Fibroblast of villous mesenchyme (primary cell): ENCODE measurements around the gene SLC17A2. TPM values are rescaled to one million over a fixed set of nuclear protein-coding genes. Genes with fewer than 3 reads are reported as not detected.

ENCODE experiments used
- DNase-seq: peaks from one replicate; pipeline ENCODE4 v3.0.0-alpha.2; 2010; ENCODE audit warnings: low read depth
- H3K4me3 ChIP-seq: 2 replicates; pipeline ENCODE4 v1.5.1; 2011; ENCODE audit warnings: low read depth, mild to moderate bottlenecking, low read length
- total RNA-seq: library from RNA; depleted of rRNA; stranded (reverse); fragments of >200 nt; gene quantifications from 2 replicates; pipeline ENCODE4 v1.2.3, GENCODE V29; 2012
- TF ChIP-seq, protein P1 (sequence below): IDR thresholded peaks from 2 replicates; pipeline ENCODE4 v1.5.1; 2012; ENCODE audit warnings: low read depth, mild to moderate bottlenecking, low read length; ENCODE audit not compliant: insufficient read depth

Gene SLC17A2
- total RNA-seq, 1 donor: not detected

DNA sequence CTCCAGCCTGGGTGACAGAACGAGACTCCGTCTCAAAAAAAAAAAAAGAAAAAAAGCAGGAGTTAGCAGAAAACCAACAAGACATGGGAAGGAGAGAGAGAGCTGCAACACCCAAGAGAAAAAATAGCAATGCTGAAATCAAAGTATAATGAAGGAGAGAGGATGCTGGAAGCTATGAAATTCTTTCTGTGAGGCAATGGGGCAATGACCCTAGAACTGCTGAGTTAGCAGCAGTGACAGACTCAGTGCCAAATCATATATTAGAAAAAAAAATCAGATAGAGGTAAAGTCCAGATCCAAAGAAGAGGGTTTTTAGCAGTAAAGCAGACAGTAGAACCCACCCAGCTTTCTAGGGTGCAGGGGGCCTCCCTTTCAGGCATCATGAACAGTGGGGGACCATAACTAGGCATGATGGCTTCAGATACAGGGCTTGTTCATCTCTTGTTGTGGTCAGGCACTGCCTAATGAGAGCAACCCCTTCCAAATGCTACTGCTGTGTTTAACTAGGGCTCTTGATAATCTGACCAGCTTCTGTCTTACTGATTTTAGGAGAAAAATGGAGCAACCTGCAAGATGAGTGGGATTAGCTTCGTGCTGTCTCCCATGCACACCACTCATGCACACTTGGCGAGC lies 26.9 kb downstream of the SLC17A2 start:
- TF ChIP-seq, protein P1, sequence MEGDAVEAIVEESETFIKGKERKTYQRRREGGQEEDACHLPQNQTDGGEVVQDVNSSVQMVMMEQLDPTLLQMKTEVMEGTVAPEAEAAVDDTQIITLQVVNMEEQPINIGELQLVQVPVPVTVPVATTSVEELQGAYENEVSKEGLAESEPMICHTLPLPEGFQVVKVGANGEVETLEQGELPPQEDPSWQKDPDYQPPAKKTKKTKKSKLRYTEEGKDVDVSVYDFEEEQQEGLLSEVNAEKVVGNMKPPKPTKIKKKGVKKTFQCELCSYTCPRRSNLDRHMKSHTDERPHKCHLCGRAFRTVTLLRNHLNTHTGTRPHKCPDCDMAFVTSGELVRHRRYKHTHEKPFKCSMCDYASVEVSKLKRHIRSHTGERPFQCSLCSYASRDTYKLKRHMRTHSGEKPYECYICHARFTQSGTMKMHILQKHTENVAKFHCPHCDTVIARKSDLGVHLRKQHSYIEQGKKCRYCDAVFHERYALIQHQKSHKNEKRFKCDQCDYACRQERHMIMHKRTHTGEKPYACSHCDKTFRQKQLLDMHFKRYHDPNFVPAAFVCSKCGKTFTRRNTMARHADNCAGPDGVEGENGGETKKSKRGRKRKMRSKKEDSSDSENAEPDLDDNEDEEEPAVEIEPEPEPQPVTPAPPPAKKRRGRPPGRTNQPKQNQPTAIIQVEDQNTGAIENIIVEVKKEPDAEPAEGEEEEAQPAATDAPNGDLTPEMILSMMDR: no peak
- DNase-seq: no peak
- no peak overlapping the region for H3K4me3 ChIP-seq

DNA sequence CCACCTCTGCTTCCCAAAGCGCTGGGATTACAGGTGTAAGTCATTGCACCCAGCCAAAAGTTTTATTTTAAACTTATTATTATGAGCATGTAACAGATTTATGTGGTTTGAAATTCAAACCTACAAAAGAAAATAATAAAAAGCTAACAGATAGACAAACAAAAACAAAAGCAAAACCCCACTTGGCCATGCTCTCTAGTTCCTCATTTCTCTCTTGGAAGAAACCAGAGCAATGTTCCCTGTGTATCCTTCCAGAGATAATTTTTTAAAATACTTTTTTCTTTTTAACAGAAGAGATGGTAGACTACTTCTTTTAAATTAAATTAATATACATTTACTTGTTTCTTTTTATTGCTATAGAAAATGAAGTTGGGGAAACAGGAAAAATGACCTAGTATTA lies 28.4 kb downstream of the SLC17A2 start:
- DNase-seq: no peak
- H3K4me3 ChIP-seq: no peak overlapping the region
- TF ChIP-seq, protein P1: no peak

DNA sequence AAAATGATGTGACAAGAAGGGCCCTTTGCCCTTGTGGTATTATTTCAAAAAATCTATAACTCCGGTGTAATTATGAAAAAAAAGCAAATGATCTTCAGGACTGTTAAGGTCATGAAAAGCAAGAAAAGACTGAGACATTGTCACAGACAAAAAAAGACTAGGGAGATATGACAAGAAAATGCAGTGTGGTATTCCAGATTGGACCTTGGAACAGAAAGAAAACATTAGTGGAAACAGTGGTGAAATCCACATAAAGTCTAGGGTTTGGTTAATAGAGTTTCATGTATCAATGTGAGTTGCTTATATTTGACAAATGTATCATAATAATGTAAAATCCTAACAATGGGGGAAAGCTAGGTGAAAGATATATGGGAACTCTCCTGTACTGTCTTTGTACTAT lies 29.6 kb downstream of the SLC17A2 start:
- H3K4me3 ChIP-seq: no peak overlapping the region
- no peak for DNase-seq
- TF ChIP-seq, protein P1: no peak

DNA sequence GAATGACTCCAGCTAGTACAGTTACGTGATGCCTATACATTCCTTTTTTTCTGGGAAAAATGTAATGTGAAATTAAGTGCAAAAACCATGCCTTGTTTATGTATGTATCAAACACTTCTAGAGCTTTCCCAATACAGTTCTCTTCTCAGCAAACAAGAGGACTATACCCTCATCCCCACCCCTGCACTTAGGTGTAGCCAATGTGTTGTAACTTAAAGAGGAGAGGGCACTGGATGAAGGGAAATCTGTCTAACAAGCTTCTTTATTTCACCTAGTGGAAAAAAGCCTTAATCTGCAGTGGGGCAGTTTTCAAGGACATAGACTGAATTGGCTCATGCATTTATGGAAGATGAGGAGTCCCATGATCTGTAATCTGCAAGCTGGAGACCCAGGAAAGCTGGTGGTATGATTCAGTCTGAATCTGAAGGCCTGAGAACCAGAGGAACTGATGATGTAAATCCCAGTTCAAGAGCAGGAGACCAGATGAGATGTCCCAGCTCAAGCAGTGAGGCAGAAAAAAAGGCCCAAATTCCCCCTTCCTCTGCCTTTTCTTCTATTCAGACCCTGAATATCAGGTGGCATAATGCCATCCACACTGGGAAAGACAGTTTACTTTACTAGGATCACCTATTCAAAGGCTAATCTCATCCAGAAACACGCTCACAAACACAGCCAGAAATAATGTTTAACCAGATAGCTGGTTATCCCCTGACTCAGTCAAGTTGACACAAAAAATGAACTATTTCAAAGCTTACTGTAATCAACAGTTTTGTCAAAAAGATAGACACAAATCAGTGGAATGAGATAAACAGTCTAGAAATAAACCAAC lies 30.7 kb downstream of the SLC17A2 start:
- TF ChIP-seq, protein P1: no peak
- no peak overlapping the region for H3K4me3 ChIP-seq
- DNase-seq: no peak

DNA sequence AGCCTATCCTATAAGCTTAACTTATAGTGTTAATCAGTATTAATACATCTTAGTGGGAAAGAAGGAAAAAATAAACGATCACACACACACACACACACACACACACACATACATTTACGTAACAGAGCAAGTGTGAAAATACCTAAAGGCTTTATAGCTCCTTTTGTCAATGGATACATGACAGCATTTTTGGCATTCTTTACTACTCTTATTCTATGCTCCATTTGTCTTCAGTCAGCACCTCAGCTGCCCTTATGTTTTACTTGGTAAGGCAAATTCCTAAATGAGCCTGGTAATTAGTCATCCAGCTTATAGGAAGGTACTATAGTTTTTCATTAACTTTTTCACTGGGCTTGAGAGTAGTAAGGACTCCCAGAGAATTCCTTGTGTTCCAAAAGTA lies 31.4 kb downstream of the SLC17A2 start:
- no peak for DNase-seq
- TF ChIP-seq, protein P1: no peak

DNA sequence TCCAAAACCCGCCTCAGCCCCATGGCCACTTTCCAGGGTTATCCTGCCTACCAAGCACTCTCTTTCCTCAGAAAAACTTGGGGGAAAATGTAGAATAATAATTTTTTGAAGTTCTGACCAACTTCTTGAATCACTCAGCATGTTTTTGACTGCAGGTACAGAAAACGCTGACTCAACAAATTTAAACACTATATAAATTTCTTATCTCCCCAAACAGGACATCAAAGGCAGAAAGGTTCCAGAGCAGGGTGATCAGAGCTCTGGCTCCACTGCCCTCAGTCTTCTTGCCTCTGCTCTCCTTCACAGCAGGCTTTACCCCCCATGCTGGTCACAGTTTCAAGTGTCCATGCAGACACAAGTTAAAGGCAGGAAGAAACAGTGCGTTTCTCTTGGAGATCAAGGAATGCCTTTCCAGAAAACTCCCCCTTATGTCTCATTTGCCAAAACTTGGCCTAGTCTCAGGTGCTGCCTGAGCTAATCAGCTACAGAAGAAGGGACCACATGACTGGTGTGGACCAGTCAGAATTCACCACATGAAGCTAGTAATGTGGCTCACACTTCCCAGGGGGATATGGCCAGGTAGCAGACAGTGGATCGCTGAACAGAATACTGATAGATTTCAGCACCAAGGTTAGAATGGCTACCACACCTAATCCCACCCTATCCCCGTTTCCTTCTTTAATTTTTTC lies 32.1 kb downstream of the SLC17A2 start:
- TF ChIP-seq, protein P1: no peak
- no peak overlapping the region for H3K4me3 ChIP-seq
- no peak for DNase-seq

More for the DNA sequence above, 31.4 kb downstream of the SLC17A2 start:
- H3K4me3 ChIP-seq: no peak overlapping the region
